HG03064 (cell line): Measurements from ENCODE around the gene PPARG.

Experiments
- ATAC-seq: cut with Tn5 transposase; IDR thresholded peaks from one replicate; pipeline ENCODE4 v1.9.1; 2021; ENCODE audit warnings: low read depth; ENCODE audit not compliant: unreplicated experiment

Gene PPARG

DNA sequence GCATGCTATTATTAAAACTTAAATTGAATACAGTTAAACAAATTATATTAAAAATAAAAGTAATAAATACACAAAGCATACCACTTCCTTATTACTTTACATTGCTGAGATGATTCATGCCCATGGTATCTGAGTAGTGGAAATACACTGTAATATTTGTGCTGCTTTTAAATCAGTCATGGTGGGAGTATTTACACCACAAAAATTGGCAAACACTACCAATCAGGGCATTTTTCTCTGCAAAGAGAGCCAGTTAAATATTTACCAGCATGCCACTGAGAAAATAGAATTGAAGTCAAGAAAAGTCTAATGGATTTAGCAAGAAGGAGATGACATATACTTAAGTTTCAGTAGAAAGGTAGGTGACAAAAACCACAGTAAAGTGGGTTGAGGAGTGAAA, 19.6 kb downstream of the PPARG start:
- no peak for ATAC-seq

DNA sequence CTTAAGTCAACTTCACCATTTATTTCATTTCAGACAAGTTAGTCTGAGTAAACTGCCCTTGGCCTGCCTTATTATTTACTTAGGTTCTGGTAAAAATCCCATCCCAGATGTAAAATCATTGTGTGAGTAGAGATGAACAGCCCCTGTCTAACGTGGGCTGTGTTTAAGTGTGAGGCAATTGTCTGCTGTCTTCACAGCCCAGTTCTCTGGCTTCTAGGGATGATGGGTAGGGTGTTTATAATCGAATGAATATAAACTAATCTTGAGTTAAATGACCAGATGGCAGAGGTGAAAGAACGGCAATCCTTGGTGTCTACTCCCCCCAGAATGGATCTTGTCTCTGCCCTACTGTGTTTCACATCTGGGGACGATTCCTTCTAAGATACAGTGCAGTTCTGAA, 20.8 kb downstream of the PPARG start:
- ATAC-seq = no peak

DNA sequence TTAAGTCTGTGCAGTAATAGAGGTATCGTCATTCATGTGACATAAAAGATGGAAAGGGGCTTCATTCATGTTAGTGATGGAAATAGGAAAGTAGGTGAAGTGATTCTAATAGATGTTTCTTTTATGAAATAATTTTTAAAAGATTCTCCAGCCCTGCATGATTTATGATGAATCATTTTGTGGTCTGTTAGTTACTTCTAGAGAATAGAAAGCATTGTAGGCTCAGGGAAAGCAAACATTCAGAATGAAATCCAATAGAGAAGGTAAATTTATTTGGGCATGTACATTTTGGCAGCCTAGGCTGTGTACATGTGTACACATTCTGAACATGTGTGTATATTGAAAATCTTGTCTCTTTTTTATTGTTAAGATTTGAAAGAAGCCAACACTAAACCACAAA, 23.1 kb downstream of the PPARG start:
- ATAC-seq = no peak

DNA sequence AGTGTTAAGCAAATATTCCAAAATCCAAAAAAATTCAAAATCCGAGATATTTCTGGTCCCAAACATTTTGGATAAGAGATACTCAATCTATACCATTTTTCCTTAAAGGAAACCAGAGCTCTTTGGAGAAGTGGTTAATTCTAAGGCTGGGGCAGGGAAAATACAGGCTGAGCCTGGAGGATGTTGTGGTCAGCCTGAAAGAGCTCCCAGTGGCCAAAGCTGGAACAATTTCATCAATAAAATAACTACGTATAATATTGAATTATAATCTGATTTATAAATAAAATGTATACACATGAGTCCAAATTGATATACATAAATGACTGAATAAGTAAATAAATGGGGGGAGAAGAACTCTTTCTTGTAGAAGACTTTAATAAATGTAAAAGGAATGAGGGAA, 24.6 kb downstream of the PPARG start:
- no peak for ATAC-seq

DNA sequence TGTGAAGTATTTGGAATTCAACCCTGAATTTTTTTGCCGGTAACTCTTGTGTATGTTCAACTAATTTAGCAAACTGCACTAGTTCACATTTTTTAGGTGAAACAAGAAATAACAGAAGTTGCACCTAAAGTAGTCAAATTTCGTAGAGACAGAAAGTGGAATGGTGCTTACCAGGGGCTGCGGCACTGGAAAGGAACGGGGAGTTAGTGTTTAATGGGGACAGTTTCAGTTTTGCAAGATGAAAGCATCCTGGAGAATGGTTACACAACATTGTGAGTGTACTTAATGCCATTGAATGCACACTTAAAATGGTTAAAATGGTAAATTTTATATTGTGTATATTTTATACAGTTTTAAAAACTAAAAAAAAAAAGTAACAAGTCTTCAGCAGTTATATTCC, 27.4 kb downstream of the PPARG start:
- no peak for ATAC-seq

DNA sequence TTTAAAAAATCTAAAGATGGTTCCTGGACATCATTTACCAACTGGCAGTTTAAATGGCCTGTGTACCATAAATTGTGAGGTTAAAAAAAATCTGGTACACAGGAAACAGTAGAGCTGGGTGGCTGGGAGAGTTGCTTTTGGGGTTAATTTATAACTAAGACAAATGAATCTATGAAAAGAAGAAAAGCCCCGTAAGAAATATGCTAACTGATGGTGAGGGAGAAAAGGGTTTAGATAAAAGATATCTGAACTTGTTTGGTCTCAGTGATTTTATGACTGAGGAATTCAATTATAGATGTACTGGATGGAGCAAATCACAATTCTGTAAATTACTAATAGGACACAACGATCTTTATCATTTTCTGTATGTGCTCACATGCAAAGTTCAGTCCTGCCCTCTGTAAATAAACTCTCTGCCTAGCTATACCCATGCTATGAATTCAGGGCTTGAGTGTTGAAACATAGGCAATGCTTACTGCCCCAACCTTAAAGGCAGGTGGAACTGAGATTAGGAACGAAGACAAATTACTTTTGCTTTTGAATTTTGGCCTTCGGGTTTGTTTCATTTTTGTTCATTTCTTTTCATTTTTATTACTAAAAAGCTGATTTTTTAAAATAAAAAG, 28.0 kb downstream of the PPARG start:
- no peak for ATAC-seq

DNA sequence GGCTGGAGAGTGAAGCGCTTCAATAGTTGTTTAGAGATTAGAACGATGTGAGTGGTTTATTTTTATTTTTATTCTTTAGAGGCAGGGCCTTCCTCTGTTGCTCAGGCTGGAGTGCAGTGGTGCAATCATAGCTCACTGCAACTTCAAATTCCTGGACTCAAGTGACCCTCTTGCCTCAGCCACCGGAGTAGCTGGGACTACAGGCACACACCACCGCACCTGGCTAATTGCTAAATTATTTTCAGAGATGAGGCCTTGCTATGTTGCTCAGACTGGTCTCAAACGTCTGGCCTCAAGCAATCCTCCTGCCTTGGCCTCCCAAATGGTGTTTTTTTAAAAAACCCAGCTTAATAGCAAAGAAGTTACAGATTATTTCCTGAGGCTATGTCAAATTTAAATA, 29.0 kb downstream of the PPARG start:
- no peak for ATAC-seq

DNA sequence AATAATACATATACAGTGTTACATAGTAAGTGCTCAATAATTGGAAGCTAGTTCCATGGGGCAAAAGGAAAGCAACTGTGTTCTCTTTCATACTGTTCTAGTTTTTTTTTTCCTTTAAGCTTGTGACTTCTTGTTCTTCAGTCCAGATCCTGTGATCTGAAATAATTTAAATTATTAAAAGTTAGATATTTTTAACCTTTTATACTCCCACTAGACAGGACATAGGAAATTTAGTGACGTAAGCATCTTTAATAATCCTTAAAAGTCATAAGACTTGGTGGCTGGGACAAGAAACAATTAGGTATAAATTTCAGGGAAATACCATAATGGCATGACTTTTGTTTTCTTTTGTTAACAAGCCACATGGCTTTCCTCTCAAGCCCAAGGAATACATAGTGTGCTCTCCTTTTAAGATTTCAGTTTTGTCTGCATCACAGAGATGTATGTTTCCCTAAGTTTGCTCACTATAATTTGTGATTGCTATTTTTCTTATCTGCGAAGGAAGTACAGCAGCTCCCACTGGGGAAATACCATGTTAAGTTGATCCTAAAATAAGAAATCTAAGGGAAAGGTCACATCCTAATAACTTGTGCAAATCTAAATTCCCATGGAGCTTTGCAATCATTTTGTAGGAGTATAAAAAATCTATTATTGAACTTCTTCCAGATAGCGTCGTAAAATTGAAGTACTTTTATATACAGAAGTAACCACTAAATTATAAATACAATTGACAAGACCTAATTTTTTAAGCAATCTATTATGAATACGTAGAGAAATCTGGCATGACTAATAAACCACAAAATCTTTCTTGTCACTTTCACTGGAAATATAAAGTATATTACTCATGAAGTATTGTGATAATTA, 30.1 kb downstream of the PPARG start:
- no peak for ATAC-seq

DNA sequence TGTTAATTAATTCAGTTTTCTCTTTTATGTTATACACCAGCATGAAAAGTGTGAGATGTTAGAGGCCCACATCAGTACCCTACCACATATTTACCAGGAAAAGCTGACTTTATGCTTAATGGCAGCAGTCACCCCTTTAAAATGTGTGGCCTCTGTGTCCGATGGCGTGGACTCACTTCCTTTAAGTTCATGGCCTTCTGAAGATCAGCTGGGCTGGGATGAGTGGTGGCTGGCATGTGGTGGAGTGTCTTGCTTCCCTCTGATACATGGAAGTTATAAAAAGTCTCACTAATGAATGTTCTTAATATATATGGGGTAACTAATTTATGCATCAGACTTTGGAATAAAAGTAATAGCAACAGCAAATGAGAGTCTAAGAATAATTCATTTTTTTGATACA, 32.1 kb downstream of the PPARG start:
- ATAC-seq = no peak

DNA sequence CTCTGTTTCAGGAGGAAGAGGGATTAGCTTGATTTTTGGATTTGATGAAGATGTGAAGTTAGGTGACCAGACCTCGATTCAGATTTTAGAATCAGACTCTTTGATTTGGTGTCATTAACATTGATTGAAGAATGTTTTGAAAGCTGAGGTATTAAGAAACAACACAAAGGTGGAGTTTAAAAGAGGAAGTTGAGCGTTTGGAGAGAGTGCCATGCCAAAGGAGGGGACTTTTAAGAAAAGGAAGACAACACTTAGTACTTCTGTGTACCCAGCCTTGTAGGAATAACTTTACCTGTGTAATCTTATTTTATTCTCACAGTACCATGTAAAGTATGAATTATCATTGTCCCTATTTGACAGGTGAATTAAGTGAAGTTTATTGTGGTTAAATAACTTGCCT, 34.4 kb downstream of the PPARG start:
- no peak for ATAC-seq

DNA sequence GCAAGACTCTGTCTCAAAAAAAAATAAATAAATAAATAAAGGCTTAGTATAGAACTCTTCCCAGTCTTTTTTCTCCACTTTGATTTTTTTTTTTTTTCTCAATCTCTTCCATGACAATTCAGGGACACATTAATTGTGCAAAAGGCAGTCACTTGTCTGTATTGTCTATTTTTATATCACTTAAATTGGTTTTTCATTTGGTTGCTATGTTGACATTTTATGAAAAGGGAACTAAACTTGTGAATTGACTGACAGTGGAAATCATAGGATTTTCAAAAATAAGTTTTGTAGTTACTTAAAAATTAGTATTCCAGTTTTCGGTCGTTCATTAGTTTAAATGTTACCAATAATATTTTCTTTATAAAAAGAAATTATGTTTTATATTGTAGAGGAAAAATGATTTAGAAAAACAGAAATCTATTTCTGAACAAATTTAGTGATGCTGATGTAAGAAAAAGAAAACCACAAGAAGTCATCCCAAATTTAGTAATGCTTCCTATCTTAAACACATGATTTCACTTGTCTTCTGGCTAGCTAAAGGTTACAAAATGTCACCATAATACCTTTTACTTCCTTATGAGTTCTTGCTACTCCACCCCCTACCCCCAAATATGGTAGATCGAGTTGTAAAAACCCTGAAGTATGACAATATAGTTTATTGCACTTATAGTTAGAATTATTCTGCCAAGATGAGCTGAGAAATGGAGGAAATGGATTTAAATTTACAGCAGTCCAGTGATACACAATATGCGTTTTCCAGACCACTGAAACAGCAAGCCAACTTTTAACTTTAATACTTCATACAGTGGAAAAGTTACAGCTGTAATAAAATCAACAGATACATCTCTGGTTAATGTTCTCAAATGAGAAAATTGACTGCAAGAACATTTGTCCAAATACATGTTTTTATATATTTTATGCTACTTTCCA, 37.0 kb downstream of the PPARG start:
- ATAC-seq = no peak

DNA sequence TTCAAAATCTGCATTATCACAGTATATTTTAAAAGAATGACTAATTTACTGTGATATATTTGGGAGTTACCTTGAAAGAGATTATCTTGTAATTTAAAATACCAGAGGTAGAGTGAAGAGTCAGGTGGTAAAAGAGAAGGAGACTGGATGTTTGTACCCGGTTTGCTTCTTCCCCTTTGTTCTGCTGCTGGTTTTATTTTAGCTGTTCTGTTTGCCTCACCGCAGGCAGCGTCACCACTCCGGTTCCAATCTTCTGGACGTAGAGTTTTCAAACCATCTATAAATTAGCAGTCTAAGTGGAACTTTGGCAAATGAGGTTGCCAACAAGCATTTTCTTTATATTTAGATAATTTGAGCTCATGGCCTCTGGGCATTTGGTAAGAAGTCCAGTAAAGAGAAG, 38.2 kb downstream of the PPARG start:
- no peak for ATAC-seq

DNA sequence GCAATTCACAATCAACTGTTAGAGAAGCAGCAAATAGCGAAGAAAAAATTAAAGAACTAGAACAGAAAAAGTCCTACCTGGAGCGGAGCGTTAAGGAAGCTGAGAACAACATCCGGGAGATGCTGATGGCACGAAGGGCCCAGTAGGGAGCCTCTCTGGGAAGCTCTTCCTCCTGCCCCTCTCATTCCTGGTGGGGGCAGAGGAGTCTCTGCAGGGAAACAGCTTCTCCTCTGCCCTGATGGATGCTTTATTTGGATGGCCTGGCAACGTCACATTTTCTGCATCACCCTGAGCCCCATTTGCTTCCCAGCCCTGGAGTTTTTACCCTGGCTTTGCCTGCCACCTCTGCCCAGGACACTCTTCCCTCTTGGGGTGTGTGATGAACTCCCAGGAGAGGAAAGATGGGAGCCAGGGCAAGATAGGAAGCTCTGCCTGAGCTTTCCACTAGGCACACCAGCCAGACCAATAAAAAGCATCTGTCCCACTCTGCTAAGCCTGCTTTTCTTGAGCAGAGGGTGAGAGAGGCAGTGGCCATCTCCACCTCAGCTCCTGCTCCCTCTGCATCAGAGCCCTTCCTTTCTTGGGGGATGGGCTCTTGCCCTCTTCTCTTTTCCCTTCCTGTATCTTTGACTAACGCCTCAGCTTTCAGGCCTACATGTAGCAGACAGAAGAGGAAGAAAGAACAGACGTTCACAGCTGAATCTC, 39.4 kb downstream of the PPARG start:
- ATAC-seq = no peak

DNA sequence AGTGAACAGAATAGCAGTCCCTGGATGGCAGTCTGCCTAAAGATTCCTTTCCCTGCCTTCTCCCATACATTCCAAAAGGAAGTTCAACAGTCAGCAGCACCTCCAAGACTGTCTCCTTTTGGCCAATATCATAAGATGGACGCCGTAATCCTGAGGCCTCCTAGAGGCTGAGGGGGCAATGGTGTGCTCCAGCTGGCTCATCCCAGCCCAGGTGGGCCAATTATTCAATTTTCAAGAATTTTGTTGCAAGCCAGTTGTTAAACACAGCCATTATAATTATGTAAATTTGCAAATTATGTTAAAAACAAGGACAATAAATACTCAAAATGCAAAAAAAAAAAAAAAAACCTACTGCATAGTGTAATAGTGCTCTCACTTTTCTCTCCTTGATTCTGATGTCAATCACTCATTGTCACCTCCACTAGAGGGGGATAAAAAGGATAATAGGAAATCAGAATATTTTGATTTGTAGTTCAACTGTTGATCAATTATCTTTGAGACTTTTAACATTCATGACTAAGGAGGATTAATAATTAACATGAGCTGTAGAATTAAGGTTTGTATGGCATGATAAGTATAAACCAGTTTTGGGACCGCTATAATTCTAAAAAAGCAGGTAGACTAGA, 40.1 kb downstream of the PPARG start:
- no peak for ATAC-seq

DNA sequence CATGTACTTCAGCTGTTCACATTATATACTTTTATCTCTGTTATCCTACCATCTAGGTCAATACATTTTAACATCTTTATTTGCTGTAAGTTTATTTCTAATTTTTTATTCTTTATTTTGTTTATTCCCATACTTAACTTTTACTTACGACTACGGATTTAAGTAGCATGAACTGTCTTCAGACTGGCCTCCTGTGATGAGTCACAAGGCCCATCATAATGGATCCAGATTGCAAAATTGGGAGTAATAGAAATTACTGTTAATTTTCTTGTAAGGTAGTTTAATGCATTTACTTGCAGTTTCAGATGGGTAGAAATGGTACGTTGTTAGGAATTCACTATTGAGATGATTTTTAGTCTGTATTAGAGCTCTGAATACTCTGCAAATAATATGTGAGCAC, 45.9 kb downstream of the PPARG start:
- no peak for ATAC-seq

DNA sequence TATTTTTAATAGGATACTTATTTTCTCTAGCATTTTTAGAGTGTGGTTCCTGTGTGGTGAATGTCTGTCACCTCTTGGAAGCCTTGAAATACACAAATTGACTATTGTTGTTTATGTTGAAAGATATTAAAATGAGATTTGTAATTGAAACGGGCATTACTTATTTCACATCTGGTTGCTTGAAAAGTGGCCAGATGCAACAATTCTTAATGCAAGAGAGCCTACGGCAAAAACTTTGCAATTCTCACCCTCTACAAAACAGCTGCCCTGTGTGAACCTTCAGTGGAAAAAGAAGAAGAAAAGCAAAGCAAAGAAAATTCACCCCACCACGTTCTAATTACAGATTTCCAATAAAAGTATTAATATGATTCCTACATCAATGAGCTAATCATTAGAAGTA, 46.6 kb downstream of the PPARG start:
- no peak for ATAC-seq

DNA sequence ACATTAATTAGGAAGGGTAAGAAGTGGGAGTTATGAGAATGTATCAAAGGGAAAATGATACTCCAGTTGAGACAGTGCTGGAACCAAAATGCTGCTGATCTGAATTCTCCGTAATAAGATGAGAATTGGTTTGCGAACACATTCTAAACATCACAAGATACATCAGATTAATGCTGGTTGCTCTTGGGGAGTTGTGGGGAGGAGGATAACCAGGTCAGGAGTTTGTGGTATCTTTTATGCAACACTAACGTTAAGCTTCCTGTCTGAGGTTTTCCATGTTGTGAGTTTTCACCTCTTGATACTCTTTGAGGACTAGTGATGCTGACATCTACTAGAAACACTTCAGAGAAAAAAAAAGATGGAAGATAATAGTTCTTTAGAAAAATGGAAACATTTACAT, 47.2 kb downstream of the PPARG start:
- ATAC-seq = no peak

DNA sequence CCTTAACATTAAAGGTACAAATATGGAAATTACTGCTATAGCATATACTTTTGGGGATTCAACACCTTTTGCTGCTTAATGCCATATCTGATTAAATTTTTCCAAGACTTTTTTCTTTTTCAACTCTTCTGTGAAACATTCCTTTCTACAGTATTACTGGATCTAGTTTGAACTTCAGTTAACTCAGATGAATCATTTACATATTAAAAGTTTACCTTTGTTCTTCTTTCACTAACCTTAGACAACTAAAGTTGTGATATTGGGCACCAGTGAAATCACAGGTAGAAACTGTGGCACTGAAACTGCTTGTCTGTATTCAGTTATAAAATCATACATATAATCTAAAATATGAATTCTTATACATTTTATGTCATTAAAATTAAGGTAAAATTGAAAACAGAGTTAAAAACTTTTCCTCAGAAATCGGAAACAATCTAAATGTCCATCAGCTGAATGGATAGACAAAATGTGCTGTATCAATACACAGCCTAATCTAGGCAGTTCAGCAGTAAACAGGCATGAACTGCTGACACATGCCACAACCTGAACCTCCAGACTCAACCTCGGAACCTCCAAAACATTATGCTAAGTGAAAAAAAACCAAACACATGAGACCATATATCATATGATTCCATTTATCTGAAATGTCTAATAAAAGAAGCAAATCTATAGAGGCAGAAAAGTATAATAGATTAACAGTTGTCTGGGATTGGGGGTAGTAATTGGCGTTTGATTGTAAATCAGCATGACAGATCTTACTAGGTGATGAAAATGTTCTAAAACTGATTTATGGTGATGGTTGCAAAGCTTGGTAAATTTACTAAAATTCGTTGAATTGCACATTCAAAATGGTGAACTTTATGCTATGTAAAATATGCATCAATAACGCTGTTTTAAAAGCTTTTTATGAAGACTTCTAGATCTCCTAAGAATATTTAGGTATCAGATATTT, 50.0 kb downstream of the PPARG start:
- no peak for ATAC-seq
